T-helper 22 cell (primary cell): Measurements from ENCODE around the gene ZNF226.
"Not testable (repeated sequence)": the region's sequence is repeated elsewhere in the genome, so short reads cannot be mapped to it uniquely, and the experiment has no call there.

ENCODE experiments used
- DNase-seq: peaks from one replicate; pipeline ENCODE4 v3.0.0-alpha.2; 2020; ENCODE audit warnings: low read depth

The ZNF226 gene

GRCh38 chr19:44212250-44212865, 47.5 kb downstream of the ZNF226 start, which contains the start of gene ZNF227:
Gene ZNF227 (plus strand): TSS chr19:44212532. CDS start chr19:44217793, 5,261 bp downstream.
- DNase-seq, result peak; percentile 65

GRCh38 chr19:44212866-44213346, 48.0 kb downstream of the ZNF226 start:
- DNase-seq, result no peak

- not testable (repeated sequence) for DNase-seq
Measured at GRCh38 chr19:44219926-44220325, 55.0 kb downstream of the ZNF226 start.

DNA sequence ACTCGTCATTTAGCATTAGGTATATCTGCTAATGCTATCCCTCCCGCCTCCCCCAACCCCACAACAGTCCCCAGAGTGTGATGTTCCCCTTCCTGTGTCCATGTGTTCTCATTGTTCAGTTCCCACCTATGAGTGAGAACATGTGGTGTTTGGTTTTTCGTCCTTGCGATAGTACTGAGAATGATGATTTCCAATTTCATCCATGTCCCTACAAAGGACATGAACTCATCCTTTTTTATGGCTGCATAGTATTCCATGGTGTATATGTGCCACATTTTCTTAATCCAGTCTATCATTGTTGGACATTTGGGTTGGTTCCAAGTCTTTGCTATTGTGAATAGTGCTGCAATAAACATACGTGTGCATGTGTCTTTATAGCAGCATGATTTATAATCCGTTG, 55.9 kb downstream of the ZNF226 start:
- DNase-seq, result not testable (repeated sequence)

DNA sequence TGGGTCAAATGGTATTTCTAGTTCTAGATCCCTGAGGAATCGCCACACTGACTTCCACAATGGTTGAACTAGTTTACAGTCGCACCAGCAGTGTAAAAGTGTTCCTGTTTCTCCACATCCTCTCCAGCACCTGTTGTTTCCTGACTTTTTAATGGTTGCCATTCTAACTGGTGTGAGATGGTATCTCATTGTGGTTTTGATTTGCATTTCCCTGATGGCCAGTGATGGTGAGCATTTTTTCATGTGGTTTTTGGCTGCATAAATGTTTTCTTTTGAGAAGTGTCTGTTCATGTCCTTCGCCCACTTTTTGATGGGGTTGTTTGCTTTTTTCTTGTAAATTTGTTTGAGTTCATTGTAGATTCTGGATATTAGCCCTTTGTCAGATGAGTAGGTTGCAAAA, 56.4 kb downstream of the ZNF226 start:
- not testable (repeated sequence) for DNase-seq
